Fibroblast of skin of abdomen (primary cell): ENCODE data around the gene MAGI1.
"Not testable (repeated sequence)": the region's sequence is repeated elsewhere in the genome, so short reads cannot be mapped to it uniquely, and the experiment has no call there.

Source experiments
- DNase-seq: peaks from one replicate; pipeline ENCODE4 v3.0.0-alpha.2; 2013

MAGI1 gene

GRCh38 chr3:65871305-65872141 lies 167.2 kb downstream of the MAGI1 start:
- DNase-seq: no peak

GRCh38 chr3:65869798-65870197 lies 168.9 kb downstream of the MAGI1 start:
- no peak for DNase-seq

- no peak for DNase-seq
These were observed 171.1 kb downstream of the MAGI1 start for GRCh38 chr3:65867463-65868210.

- no peak for DNase-seq
These were observed 174.3 kb downstream of the MAGI1 start for GRCh38 chr3:65864357-65864904.

GRCh38 chr3:65861718-65862117 lies 177.0 kb downstream of the MAGI1 start:
- DNase-seq: no peak

- DNase-seq: not testable (repeated sequence)
These were observed 179.1 kb downstream of the MAGI1 start for GRCh38 chr3:65859612-65860011.

GRCh38 chr3:65858749-65859148 lies 180.0 kb downstream of the MAGI1 start:
- DNase-seq: no peak

GRCh38 chr3:65857327-65857726 lies 181.4 kb downstream of the MAGI1 start:
- no peak for DNase-seq

GRCh38 chr3:65856907-65857306 lies 181.8 kb downstream of the MAGI1 start:
- DNase-seq: no peak

- peak; percentile 25 for DNase-seq
These were observed 183.2 kb downstream of the MAGI1 start for GRCh38 chr3:65855370-65856100.

- peak; percentile 14 for DNase-seq
These were observed 184.0 kb downstream of the MAGI1 start for GRCh38 chr3:65854606-65855304.

- DNase-seq: peak; percentile 93
These were observed 186.9 kb downstream of the MAGI1 start for GRCh38 chr3:65851827-65852226.

GRCh38 chr3:65850261-65850660 lies 188.5 kb downstream of the MAGI1 start:
- no peak for DNase-seq

- peak; percentile 69 for DNase-seq
These were observed 190.7 kb downstream of the MAGI1 start for GRCh38 chr3:65848024-65848423.

GRCh38 chr3:65846936-65847335 lies 191.8 kb downstream of the MAGI1 start:
- DNase-seq: peak; percentile 22

- DNase-seq: no peak
These were observed 194.3 kb downstream of the MAGI1 start for GRCh38 chr3:65844370-65844769.

- DNase-seq: no peak
These were observed 195.0 kb downstream of the MAGI1 start for GRCh38 chr3:65843732-65844131.

GRCh38 chr3:65837604-65838003 lies 201.1 kb downstream of the MAGI1 start:
- no peak for DNase-seq

- DNase-seq: peak; percentile 44
These were observed 202.7 kb downstream of the MAGI1 start for GRCh38 chr3:65836047-65836446.

GRCh38 chr3:65833761-65834505 lies 204.8 kb downstream of the MAGI1 start:
- DNase-seq: peak; percentile 84

- peak; percentile 95 for DNase-seq
These were observed 206.8 kb downstream of the MAGI1 start for GRCh38 chr3:65831733-65832425.
